ENCODE results near the gene TRIM14.

GRCh38 chr9:98070704-98071103, 48.3 kb downstream of the TRIM14 start:
- TF ChIP-seq RAD21 (conservative IDR thresholded peaks at IDR 0.05 in 1 of 2, IDR thresholded peaks at IDR 0.05 in 1 of 2): no peak
- TF ChIP-seq ESRRA (IDR thresholded peaks at IDR 0.05; ENCODE audit: borderline replicate concordance, low read length): no peak
- TF ChIP-seq POLR2A (IDR thresholded peaks at IDR 0.05; ENCODE audit: low read length): no peak
- no peak for TF ChIP-seq KDM5A (IDR thresholded peaks at IDR 0.05)
- TF ChIP-seq, protein P1, sequence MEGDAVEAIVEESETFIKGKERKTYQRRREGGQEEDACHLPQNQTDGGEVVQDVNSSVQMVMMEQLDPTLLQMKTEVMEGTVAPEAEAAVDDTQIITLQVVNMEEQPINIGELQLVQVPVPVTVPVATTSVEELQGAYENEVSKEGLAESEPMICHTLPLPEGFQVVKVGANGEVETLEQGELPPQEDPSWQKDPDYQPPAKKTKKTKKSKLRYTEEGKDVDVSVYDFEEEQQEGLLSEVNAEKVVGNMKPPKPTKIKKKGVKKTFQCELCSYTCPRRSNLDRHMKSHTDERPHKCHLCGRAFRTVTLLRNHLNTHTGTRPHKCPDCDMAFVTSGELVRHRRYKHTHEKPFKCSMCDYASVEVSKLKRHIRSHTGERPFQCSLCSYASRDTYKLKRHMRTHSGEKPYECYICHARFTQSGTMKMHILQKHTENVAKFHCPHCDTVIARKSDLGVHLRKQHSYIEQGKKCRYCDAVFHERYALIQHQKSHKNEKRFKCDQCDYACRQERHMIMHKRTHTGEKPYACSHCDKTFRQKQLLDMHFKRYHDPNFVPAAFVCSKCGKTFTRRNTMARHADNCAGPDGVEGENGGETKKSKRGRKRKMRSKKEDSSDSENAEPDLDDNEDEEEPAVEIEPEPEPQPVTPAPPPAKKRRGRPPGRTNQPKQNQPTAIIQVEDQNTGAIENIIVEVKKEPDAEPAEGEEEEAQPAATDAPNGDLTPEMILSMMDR (IDR thresholded peaks at IDR 0.05): no peak
- TF ChIP-seq, protein P2, sequence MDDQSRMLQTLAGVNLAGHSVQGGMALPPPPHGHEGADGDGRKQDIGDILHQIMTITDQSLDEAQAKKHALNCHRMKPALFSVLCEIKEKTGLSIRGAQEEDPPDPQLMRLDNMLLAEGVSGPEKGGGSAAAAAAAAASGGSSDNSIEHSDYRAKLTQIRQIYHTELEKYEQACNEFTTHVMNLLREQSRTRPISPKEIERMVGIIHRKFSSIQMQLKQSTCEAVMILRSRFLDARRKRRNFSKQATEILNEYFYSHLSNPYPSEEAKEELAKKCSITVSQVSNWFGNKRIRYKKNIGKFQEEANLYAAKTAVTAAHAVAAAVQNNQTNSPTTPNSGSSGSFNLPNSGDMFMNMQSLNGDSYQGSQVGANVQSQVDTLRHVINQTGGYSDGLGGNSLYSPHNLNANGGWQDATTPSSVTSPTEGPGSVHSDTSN (IDR thresholded peaks at IDR 0.05): no peak
